Uterus (tissue), 2 donors: ENCODE results near the gene DMXL2.

ENCODE experiments used
- CTCF ChIP-seq, 4 experiments: fragments of 200-600 bp in 2 of 4; fragments of 450-650 bp in 2 of 4; sonication (generic) in 2 of 4; IDR thresholded peaks; one replicate each; pipeline ENCODE4 v1.5.1; 2016 to 2019; ENCODE audit warnings: antibody characterized with exemption in 4 of 4, mild to moderate bottlenecking in 2 of 4, moderate library complexity in 1 of 4
- POLR2A ChIP-seq, 2 donors: fragments of 450-650 bp; IDR thresholded peaks; one replicate each; pipeline ENCODE4 v1.6.1; 2016; ENCODE audit warnings: antibody characterized with exemption in 2 of 2, mild to moderate bottlenecking in 1 of 2, moderate library complexity in 1 of 2

- TF ChIP-seq CTCF (IDR thresholded peaks at IDR 0.05), result no peak
- no peak for TF ChIP-seq POLR2A (IDR thresholded peaks at IDR 0.05)
These were observed 221.4 kb downstream of the DMXL2 start for GRCh38 chr15:51401051-51401780.
